Mesendoderm (in vitro differentiated cells): ENCODE results near the gene LDLRAD4.

Experiments
- DNase-seq: peaks from one replicate; pipeline ENCODE4 v3.0.0; 2013
- H2AK5ac ChIP-seq: 2 replicates; pipeline ENCODE4 v1.6.1; 2013; ENCODE audit warnings: low read length, inconsistent platforms
- H2BK120ac ChIP-seq: 2 replicates; pipeline ENCODE4 v1.6.1; 2013; ENCODE audit warnings: low read depth, mild to moderate bottlenecking, low read length, moderate library complexity, mixed read lengths
- H2BK15ac ChIP-seq: replicated peaks from 2 replicates; pipeline ENCODE4 v1.6.1; 2013; ENCODE audit warnings: low read depth, mild to moderate bottlenecking, moderate library complexity
- H2BK5ac ChIP-seq: 2 replicates; pipeline ENCODE4 v1.6.1; 2013; ENCODE audit warnings: low read length, inconsistent platforms
- H3K18ac ChIP-seq: 2 replicates; pipeline ENCODE4 v1.6.1; 2013; ENCODE audit warnings: mild to moderate bottlenecking, low read length, mixed read lengths
- H3K23ac ChIP-seq: one replicate; pipeline ENCODE4 v1.6.1; 2013; ENCODE audit warnings: low read length
- H3K27ac ChIP-seq: 2 replicates; pipeline ENCODE4 v1.5.1; 2013; ENCODE audit warnings: low read depth, mild to moderate bottlenecking, inconsistent platforms, low read length, moderate library complexity
- H3K27me3 ChIP-seq: 2 replicates; pipeline ENCODE4 v1.6.1; 2013; ENCODE audit warnings: low read length, control low read depth, mild to moderate bottlenecking, inconsistent platforms; ENCODE audit not compliant: insufficient read depth, poor library complexity
- H3K36me3 ChIP-seq: 2 replicates; pipeline ENCODE4 v1.6.1; 2013; ENCODE audit warnings: low read length, inconsistent platforms; ENCODE audit not compliant: control insufficient read depth, insufficient read depth
- H3K4ac ChIP-seq: one replicate; pipeline ENCODE4 v1.6.1; 2013; ENCODE audit warnings: low read depth, mild to moderate bottlenecking, low read length, moderate library complexity
- H3K4me1 ChIP-seq: 2 replicates; pipeline ENCODE4 v1.6.1; 2013; ENCODE audit warnings: low read depth, low read length, inconsistent platforms; ENCODE audit not compliant: control insufficient read depth
- H3K4me2 ChIP-seq: 2 replicates; pipeline ENCODE4 v1.6.1; 2013; ENCODE audit warnings: low read length
- H3K4me3 ChIP-seq: 2 replicates; pipeline ENCODE4 v1.5.1; 2013; ENCODE audit warnings: mild to moderate bottlenecking, low read length
- H3K56ac ChIP-seq: one replicate; pipeline ENCODE4 v1.6.1; 2013; ENCODE audit warnings: low read length
- H3K79me1 ChIP-seq: 2 replicates; pipeline ENCODE4 v1.6.1; 2013; ENCODE audit warnings: low read length, inconsistent platforms
- H3K79me2 ChIP-seq: 2 replicates; pipeline ENCODE4 v1.6.1; 2013; ENCODE audit warnings: mild to moderate bottlenecking, low read length; ENCODE audit not compliant: control insufficient read depth, insufficient read depth
- H3K9ac ChIP-seq: 2 replicates; pipeline ENCODE4 v1.6.1; 2013; ENCODE audit warnings: low read length, inconsistent platforms
- H4K5ac ChIP-seq: one replicate; pipeline ENCODE4 v1.6.1; 2013; ENCODE audit warnings: low read length
- H4K8ac ChIP-seq: one replicate; pipeline ENCODE4 v1.6.1; 2013; ENCODE audit warnings: low read depth, mild to moderate bottlenecking, control low read depth, low read length, moderate library complexity
- WGBS: extraction: QIAGEN DNeasy Blood & Tissue Kit; methylation state at CpG from one replicate; pipeline ENCODE4 v1.1.7; 2013; ENCODE audit warnings: low lambda C conversion rate, missing lambda C conversion rate; ENCODE audit not compliant: insufficient coverage; ENCODE audit errors: extremely low coverage; 5-methylcytosine and 5-hydroxymethylcytosine counted together

LDLRAD4 gene

GRCh38 chr18:13256444-13257305 is 38.1 kb downstream of the LDLRAD4 start:
- Histone ChIP-seq H2BK15ac (no peak overlapping the region), H4K5ac (no peak overlapping the region), H3K56ac (no peak overlapping the region), H3K36me3 (no peaks in the 10 kb centered on the region), H2BK120ac (no peak overlapping the region), H4K8ac (no peak overlapping the region), H3K79me2 (no peaks in the 10 kb centered on the region), H3K4ac (no peak overlapping the region), H3K27ac (no peak overlapping the region), H3K9ac (no peak overlapping the region), H3K27me3 (no peaks in the 10 kb centered on the region), H2AK5ac (no peak overlapping the region), H3K4me3 (no peak overlapping the region), H3K23ac (no peak overlapping the region), H3K18ac (no peak overlapping the region), H3K79me1 (no peaks in the 10 kb centered on the region), H3K4me1 (peaks cover 2% of the 10 kb centered on the region), H3K4me2 (no peak overlapping the region), H2BK5ac (no peak overlapping the region)
- peak; percentile 37 for DNase-seq
- no CpG with 5 or more reads among the region's 18 CpGs for WGBS

GRCh38 chr18:13257361-13257980 is 38.9 kb downstream of the LDLRAD4 start:
- Histone ChIP-seq H2BK5ac (no peak overlapping the region), H3K56ac (peak overlapping the region; percentile 11), H3K79me2 (no peaks in the 10 kb centered on the region), H2AK5ac (no peak overlapping the region), H2BK120ac (no peak overlapping the region), H2BK15ac (no peak overlapping the region), H4K8ac (no peak overlapping the region), H3K4me1 (peaks cover 2% of the 10 kb centered on the region), H4K5ac (no peak overlapping the region), H3K23ac (no peak overlapping the region), H3K27me3 (no peaks in the 10 kb centered on the region), H3K79me1 (no peaks in the 10 kb centered on the region), H3K4me2 (no peak overlapping the region), H3K9ac (no peak overlapping the region), H3K27ac (no peak overlapping the region), H3K18ac (no peak overlapping the region), H3K36me3 (no peaks in the 10 kb centered on the region), H3K4me3 (no peak overlapping the region), H3K4ac (no peak overlapping the region)
- WGBS, result no CpG with 5 or more reads among the region's 8 CpGs
- DNase-seq, result no peak

GRCh38 chr18:13258921-13259320 is 40.4 kb downstream of the LDLRAD4 start:
- H3K56ac ChIP-seq, result no peak overlapping the region
- H2BK120ac ChIP-seq, result no peak overlapping the region
- no peak overlapping the region for H3K18ac ChIP-seq
- no peaks in the 10 kb centered on the region for H3K79me1 ChIP-seq
- H3K27ac ChIP-seq, result no peak overlapping the region
- H2AK5ac ChIP-seq, result no peak overlapping the region
- H3K4me2 ChIP-seq, result no peak overlapping the region
- no peaks in the 10 kb centered on the region for H3K4me1 ChIP-seq
- no peak overlapping the region for H3K4ac ChIP-seq
- no peak overlapping the region for H4K5ac ChIP-seq
- H4K8ac ChIP-seq, result no peak overlapping the region
- H3K9ac ChIP-seq, result no peak overlapping the region
- H3K36me3 ChIP-seq, result no peaks in the 10 kb centered on the region
- no CpG with 5 or more reads among the region's 6 CpGs for WGBS
- DNase-seq, result no peak
- no peak overlapping the region for H3K4me3 ChIP-seq
- H3K79me2 ChIP-seq, result no peaks in the 10 kb centered on the region
- H3K23ac ChIP-seq, result no peak overlapping the region
- no peak overlapping the region for H2BK15ac ChIP-seq
- H3K27me3 ChIP-seq, result no peaks in the 10 kb centered on the region
- no peak overlapping the region for H2BK5ac ChIP-seq

GRCh38 chr18:13259701-13260100 is 41.1 kb downstream of the LDLRAD4 start:
- WGBS, result no CpG with 5 or more reads among the region's 7 CpGs
- H3K4me2 ChIP-seq, result no peak overlapping the region

GRCh38 chr18:13260197-13260934 is 41.8 kb downstream of the LDLRAD4 start:
- DNase-seq, result no peak
- Histone ChIP-seq H2BK120ac (no peak overlapping the region), H3K27ac (no peak overlapping the region), H3K79me1 (no peaks in the 10 kb centered on the region), H2BK15ac (no peak overlapping the region), H3K4ac (no peak overlapping the region), H3K36me3 (no peaks in the 10 kb centered on the region), H3K27me3 (no peaks in the 10 kb centered on the region), H3K4me3 (no peak overlapping the region), H2AK5ac (no peak overlapping the region), H4K8ac (no peak overlapping the region), H3K9ac (no peak overlapping the region), H4K5ac (no peak overlapping the region), H3K4me1 (no peaks in the 10 kb centered on the region), H3K23ac (no peak overlapping the region), H2BK5ac (no peak overlapping the region), H3K4me2 (no peak overlapping the region), H3K18ac (no peak overlapping the region), H3K56ac (no peak overlapping the region), H3K79me2 (no peaks in the 10 kb centered on the region)
- no CpG with 5 or more reads among the region's 8 CpGs for WGBS

More at GRCh38 chr18:13259701-13260100, 41.1 kb downstream of the LDLRAD4 start:
- no peak overlapping the region for H3K18ac ChIP-seq
- no peak overlapping the region for H2AK5ac ChIP-seq
- H2BK15ac ChIP-seq, result no peak overlapping the region
- H3K56ac ChIP-seq, result no peak overlapping the region
- no peak overlapping the region for H4K5ac ChIP-seq
- no peak overlapping the region for H2BK5ac ChIP-seq
- H3K4me3 ChIP-seq, result no peak overlapping the region
- no peak for DNase-seq
- no peaks in the 10 kb centered on the region for H3K36me3 ChIP-seq
- no peak overlapping the region for H3K23ac ChIP-seq
- no peaks in the 10 kb centered on the region for H3K27me3 ChIP-seq
- H3K4ac ChIP-seq, result no peak overlapping the region
- no peaks in the 10 kb centered on the region for H3K4me1 ChIP-seq
- H4K8ac ChIP-seq, result no peak overlapping the region
- H2BK120ac ChIP-seq, result no peak overlapping the region
- H3K9ac ChIP-seq, result no peak overlapping the region
- no peaks in the 10 kb centered on the region for H3K79me2 ChIP-seq
- no peak overlapping the region for H3K27ac ChIP-seq
- H3K79me1 ChIP-seq, result no peaks in the 10 kb centered on the region
